SW 1271 (cell line): ENCODE data around the gene CRISPLD2.
"Not testable (repeated sequence)": the region's sequence is repeated elsewhere in the genome, so short reads cannot be mapped to it uniquely, and the experiment has no call there.

ENCODE experiments used
- DNase-seq, 2 experiments: peaks; one replicate each; lab custom pipeline; 2025; lab: John Stamatoyannopoulos, UW

Gene CRISPLD2

GRCh38 chr16:84822990-84823389 is 3.2 kb downstream of the CRISPLD2 start:
- no peak for DNase-seq

GRCh38 chr16:84823484-84823883 is 3.7 kb downstream of the CRISPLD2 start:
- DNase-seq: no peak

GRCh38 chr16:84823926-84824325 is 4.1 kb downstream of the CRISPLD2 start:
- DNase-seq: no peak

- no peak for DNase-seq
Measured at GRCh38 chr16:84825896-84826557, 6.2 kb downstream of the CRISPLD2 start.

GRCh38 chr16:84826558-84826941 is 6.8 kb downstream of the CRISPLD2 start:
- no peak for DNase-seq

GRCh38 chr16:84827131-84827574 is 7.4 kb downstream of the CRISPLD2 start:
- DNase-seq: no peak

- no peak for DNase-seq
Measured at GRCh38 chr16:84827897-84828296, 8.1 kb downstream of the CRISPLD2 start.

- no peak for DNase-seq
Measured at GRCh38 chr16:84828322-84828721, 8.5 kb downstream of the CRISPLD2 start.

GRCh38 chr16:84829168-84829965 is 9.6 kb downstream of the CRISPLD2 start:
- DNase-seq: no peak

- DNase-seq: no peak
Measured at GRCh38 chr16:84830765-84831384, 11.1 kb downstream of the CRISPLD2 start.

- not testable (repeated sequence) for DNase-seq
Measured at GRCh38 chr16:84831728-84832127, 11.9 kb downstream of the CRISPLD2 start.

GRCh38 chr16:84832488-84833143 is 12.8 kb downstream of the CRISPLD2 start:
- DNase-seq: no peak

GRCh38 chr16:84833144-84833500 is 13.3 kb downstream of the CRISPLD2 start:
- no peak for DNase-seq

GRCh38 chr16:84833542-84834402 is 14.0 kb downstream of the CRISPLD2 start:
- DNase-seq: no peak

- DNase-seq: no peak
Measured at GRCh38 chr16:84834403-84834772, 14.6 kb downstream of the CRISPLD2 start.

- DNase-seq: no peak
Measured at GRCh38 chr16:84836234-84836647, 16.5 kb downstream of the CRISPLD2 start.

- no peak for DNase-seq
Measured at GRCh38 chr16:84836967-84837366, 17.2 kb downstream of the CRISPLD2 start.

GRCh38 chr16:84838383-84838948 is 18.7 kb downstream of the CRISPLD2 start:
- DNase-seq: no peak

- DNase-seq: no peak
Measured at GRCh38 chr16:84839054-84839453, 19.3 kb downstream of the CRISPLD2 start.

GRCh38 chr16:84839956-84840355 is 20.2 kb downstream of the CRISPLD2 start:
- no peak for DNase-seq
